NCI-H345 treated with DMSO at 0.1 percent for 48 hours (cell line): ENCODE data around the gene WNT3.

ENCODE experiments used
- DNase-seq: peaks from one replicate; lab custom pipeline; 2025; ENCODE audit not compliant: unreplicated experiment; lab: John Stamatoyannopoulos, UW

The WNT3 gene

DNA sequence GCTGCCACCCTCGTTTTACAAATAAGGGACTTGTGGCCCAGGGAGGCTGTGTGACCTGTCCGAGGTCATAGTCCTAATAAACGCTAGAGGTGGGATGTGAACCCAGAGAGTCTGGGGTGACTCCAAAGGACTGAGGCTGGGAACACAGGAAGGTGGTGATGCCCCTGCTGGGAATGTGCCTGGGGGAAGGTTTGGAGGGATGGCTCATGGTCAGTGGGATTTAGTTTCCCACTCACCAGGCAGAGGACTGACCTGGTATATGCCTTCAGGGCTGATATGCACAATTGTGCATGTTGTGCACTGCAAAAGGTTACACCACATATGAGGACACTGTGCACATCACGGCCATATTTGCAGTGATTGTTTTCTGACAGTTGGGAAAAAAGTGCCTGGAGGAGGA lies 19.0 kb upstream of the WNT3 start:
- DNase-seq: no peak

DNA sequence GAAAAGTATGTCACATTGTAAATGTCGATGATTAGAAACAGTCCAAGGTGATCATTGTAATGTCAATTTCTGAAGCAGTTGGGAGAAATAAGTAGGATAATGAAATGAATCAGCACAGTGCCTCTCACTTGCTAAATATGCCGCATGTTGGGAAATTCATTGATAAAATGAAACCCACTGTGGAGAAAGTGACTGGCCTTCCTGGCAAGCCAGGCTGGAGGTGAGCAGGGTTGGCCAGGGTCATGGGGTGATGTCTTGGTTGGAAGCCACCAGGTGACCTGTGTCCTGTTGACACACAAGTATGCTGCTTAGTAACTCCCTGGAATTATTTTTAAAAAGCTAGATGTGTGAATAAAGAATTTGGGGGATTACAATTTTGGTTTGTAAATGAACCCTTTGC lies 18.0 kb upstream of the WNT3 start:
- DNase-seq: no peak

DNA sequence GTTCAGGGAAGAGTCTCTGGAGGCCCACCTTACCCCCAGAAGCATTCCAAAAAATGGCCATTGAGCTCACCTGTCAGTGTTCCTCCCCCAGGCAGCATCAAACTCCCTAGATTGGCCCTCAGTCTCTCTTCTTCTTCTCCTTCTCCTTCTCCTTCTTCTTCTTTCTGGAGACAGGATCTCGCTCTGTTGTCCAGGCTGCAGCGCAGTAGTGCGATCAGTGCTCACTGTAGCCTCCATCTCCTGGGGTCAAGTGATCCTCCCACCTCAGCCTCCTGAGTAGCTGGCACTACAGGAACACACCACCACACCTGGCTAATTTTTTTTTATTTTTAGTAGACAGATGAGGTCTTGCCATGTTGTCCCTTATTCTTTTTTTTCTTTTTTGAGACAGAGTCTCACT lies 16.4 kb upstream of the WNT3 start:
- no peak for DNase-seq

DNA sequence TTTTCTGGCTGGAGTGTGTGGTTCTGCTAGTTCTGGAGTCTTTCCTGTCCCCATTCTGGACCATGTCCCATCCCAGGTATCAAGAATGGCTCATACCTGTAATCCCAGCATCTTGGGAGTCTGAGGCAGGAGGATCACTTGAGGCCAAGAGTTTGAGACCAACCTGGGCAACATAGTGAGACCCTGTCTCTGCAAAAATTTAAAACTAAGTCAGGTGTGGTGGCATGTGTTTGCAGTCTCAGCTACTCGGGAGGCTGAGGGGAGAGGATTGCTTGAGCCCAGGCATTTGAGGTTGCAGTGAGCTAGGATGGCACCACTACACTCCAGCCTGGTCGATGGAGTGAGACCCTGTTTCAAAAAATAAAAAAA lies 15.3 kb upstream of the WNT3 start:
- DNase-seq: no peak

DNA sequence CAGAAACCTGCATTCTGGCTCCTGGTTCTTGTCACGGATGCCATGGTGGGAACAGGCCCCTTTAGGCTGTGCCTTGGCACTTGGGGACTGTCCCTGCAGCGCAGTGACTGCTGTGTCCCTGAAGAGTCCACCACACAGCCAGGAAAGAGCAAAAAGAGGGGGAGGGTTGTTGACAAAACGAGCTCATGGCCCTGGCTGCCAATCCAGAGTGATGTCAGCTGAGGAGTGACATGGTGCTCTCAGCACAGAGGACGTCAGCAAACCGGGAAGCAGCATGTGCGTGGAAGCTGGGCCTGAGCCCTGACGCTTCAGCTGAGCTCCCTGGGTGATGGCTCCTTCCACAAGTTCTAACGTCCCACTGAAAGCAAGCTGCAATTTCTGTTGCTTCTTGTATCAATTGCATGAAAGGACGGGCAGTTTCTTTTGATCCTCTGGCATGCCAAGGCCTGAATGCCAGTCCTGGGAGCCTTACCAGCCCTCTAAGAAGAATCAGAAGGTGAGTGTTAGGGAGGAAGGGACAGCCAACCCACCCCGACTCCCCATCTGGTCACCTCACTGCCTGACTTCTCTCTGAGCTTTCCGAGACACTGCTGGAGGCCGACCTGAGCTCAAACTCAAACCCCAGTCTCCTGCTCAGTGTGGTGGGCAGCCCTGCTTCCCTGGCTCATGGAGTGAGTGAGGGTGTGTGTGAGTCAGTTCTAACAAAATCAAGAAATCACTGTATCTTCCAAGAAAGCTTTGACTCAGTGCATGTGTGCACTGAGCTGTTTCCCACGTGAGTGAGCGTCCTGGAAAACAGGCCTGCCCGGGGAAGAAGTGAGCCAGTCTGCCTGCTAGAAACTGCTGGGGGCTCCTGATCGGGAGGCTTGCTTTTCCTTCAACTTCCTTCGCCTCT lies 14.7 kb upstream of the WNT3 start:
- no peak for DNase-seq

DNA sequence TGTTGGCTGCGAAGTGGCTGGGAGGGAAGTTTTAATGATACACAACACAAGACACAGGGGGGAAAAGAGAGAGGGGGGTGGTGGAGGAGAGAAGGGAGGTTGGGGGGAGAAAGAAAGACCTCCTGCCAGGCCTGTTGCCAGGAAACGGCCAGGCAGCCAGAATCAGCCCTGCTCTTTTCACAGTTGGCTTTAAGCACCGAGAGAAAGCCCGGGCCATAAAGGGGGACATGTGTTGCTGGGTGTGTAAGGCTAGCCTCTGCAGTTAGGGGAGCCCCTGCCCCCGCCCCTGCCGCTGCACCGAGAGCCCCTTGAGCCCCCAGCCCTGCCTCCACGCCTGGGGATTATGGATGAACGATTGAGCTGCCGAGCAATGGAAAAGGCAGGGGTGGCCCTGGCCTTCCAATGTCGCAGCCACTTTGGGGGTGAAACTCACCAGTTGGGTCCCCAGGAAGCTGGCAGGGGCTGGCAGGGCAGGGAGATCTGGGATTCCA lies 13.9 kb upstream of the WNT3 start:
- no peak for DNase-seq

DNA sequence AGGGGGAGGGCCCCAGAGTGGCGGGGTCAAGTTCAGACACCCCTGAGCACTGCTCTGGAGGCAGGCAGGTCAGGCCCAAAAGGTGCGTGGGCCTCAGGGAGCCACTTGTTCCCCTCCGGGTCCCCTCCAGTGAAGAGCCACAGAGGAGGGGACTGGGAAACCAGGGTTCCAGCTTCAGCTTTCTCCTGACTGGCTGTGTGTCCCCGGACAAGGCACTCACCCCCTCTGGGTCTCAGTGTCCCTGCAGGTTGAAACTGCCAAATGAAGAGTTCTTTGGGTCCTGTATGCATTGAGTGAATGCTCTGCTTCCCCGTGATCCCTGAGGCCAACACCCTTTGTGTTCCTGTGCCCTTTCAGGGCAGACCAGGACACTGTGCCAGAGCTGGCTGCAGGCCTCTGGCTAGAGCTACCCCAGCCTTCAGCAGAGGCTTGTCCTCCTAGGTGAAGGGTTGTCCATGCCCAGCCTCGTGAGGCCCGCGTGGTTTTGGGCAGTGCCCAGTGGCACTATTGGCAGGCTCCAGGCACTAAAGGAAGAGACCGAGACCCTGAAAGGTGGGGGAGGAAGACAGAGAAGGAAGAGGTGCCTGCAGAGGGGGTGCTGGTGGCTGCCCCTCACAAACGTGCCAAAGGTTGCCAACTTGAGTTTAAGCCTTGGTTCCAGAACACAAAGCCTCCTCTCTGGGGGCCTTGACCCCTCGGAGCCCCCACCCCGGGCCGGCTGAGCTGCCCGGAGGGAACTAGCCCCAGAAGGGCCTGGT lies 13.3 kb upstream of the WNT3 start:
- DNase-seq: no peak

DNA sequence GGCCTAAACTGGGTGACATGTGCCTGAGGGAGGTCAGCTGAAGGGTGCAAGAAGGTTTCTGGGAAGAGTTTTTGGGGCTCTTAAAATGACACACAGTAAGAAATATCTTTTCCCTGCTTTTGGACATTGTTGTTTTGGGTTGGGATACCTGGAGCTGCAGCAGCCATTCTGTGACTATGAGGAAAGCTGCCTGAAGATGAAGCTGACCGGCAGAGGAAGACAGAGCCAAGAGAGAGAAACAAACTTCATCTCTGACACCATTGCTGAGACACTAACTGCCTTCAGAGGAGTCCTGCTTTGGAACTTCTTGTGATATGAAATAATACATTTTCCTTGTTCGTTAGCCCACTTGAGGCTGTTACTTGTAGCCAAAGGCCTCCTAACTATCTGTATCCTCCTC lies 8.8 kb upstream of the WNT3 start:
- no peak for DNase-seq

DNA sequence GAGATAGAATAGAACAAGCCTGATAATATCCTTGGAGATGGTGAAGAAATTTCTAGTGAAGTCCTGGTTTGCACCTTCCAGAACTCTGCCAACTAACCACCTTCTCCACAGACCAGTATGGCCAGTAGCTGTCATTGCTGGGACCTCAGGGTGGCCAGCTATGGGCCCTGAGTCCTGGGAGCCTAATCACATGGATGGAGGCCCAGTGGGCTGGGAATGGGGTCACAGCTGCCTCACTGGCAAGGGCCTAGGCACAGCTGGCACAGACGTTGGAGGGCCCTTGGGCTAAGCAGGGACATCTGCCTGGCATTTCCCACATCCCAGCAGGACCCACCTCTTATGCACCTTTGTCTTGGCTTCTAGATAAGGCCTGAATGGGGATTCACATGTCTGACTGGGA lies 7.6 kb upstream of the WNT3 start:
- DNase-seq: no peak

DNA sequence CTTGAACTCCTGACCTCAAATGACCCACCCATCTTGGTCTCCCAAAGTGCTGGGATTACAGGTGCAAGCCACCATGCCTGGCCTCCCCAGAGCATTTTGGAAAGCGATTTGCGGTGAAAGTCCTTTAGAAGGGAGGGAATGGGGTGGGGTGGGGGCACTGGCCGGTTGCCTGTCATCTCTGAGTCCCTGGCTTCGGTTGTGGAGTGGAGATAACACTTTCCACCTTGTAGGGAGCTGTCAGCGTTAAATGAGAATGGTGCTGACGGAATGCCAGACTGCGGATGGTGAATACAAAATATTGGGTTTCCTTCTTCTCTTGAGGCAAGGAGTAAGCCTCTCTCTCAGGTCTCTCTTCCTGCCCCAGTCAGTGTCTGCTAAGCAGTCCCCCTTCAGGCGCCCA lies 5.2 kb upstream of the WNT3 start:
- DNase-seq: no peak

DNA sequence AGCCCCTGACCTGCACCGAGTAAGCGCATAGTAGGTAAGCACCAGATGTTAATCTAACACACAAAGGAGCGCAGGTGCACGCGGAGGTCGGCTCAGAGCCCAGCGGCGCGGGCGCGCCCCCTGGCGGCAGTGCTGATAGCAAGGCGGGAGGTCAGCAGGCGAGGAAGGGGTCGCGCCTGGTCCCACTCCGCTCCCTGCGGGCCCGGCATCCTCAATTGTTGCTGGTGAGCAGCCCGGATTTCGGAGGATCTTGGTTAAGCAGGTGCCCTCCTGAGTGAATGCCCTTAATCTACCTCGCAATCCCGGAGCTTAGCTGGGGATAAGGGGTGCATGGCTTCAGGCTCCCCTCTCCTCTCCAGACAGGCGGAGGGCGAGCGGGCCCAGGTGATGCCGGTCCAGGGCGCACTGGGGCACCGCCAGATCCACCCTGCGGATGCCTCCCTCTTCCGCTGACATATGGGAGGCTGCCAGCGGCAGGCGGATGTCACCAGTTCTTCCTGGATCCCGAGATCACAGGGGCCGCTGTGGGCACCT lies 4.0 kb upstream of the WNT3 start:
- no peak for DNase-seq

DNA sequence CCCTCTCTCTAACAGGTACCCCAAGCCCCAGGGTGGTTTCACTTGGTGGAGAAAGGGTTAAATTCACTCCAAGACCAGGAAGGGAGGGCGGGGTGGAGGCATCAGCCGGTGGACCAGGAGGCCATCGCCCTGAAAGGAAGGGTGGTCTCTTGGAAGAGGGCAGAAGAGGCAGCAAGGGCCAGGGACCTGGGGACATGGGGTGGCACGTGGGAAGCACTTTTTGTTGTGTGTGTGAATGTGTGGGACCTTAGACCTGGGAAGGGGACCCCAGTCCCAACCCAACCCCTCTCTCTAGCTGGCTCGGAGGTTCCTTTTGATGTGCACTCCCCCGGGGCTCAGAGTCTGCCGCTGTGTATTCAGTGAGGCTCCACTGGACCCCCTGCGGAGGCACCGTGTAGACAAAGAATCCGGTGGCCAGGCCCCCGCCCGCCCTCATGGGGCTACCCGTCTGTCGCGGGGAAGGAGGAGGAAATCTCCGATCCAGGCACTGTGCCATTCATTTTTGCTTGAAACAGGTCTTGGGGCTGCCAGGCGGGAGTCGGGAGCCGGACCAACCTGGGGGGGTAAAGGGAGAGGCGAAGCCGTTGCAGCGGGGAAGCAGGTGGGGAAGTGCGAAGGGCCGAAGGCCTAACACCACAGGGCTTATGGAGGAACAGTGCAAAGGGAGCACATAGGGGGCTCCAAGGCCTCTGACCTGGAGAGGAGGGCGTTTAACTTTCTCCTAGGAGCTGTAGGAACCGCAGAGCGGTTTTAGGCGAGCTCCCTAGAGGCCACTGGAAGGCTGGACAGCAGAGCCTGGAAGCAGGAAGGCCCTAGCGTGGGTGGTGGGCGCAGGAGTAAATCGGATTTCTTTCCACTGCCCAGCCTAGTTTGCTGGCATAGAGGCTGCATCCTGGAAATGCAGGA lies 3.2 kb upstream of the WNT3 start:
- DNase-seq: no peak

DNA sequence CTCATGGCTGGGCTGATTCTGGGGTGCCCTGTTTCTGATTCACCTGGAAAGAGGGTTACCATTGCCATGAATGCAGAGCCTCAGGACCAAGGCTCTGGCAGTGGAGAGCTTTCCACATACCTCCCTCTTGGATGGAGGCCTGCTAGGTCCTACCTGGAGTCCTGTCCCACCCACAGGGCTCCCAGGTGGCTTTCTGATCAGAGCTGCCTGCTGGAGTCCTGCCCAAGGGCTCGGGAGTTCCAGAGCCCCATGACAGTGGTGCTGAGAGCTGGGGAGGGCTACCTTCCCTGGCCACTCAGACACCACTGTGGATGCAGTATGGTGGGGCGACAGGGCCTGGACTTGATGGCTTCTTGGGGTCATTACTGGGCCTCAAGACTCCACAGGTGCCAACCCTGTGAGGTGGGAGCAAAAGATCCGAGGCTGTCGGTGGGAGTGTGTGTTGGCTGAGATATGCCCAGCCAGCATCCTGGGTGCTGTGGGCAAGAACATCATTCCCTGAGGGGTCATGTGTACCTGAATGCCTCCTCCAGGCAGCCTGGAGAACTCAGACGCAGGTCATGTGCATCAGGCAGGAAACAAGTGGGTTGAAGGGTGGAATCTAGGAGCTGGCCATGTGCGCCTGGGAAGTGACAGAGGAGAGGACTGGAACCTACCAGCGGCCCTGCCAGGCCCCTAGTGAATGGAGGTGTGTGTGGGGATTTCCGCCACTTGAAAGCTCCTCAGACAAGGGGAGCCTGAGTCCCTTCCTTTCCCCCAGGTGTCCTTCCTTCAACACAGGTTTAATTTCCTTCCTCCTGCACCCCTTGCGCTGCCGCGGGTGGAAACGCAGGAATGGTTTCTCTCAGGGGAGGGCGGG lies 2.3 kb upstream of the WNT3 start:
- DNase-seq: no peak

DNA sequence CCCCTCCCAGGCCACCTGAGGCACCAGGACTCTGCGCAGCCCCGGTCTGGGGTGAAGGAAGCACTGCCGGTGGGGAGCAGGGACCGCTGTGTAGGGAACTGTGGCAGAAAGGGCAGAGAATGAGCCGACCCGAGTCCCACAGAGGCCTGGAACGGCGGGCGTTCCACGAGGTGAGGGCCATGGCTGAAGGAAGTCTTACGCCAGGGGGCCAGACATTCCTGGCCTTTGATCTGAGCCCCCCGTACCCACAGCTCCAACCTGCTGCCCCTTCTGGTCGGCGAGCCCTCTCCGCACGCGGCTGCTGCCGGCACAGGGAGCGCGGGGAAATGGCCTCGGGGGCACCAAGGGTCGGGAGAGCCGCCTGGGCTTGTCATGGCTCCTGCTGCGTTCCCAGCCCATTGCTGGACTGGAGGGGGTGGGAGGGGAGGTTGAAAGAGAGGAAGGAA lies 1.4 kb upstream of the WNT3 start:
- no peak for DNase-seq

DNA sequence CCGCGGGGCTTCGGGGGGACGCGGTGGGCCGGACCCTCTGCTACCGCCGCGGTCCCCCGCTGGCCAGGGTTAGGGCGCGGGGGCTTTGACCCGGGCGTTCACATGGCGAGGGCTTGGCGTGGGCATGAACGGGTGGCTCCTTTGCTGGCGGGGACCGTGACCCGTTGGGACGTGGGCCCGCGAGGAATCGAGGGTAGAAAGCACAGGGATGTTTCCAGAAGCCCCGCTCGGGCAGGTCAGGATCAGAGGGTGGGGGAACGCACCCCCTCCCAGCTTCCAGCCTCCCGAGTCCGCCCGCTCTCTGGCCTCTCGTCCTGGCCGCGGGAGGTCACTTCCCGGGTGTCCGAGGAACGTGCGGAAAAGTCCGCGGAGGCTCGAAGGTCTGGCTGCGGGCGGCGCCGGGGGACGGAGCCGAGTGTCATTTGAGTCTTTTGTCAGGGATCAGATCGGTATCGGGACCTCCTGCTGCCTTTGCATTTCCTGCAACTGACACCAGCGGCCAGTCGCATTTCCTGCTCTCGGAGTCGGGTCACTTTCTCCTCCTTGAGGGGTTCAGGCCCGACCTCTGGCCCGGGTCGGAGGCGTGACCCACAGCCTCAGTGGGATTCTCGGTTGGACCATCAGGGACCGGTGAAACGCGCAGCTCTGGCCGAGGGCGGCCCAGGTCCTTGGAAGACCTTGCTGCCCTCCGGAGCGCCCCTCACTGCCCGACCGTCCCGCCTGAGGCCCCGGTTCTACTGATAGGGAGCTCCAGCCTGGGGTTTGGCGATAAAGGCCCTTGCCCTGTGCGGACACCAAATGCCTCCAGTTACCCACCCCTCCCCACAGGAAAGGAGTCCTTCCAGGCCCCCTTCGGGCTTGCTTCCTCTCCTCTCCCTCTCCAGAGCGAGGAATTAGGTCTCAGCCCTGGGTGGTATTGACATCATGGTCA lies 702 bp upstream of the WNT3 start:
- DNase-seq: no peak

DNA sequence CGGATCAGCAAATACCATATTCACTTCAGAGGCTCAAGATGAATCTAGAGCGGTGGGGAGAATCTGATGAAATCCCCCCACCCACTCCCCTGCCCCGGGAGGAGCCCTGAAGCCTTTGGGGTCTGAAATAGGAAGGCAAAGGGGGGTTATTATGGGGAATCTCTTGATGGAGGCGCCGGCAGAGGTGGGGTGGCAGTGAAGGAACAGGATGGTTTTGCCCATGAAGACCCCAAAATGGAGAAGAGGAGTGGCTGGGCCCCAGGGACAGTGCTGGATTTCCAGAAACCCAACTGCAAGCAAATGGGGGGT lies 637 bp downstream of the WNT3 start:
- no peak for DNase-seq

DNA sequence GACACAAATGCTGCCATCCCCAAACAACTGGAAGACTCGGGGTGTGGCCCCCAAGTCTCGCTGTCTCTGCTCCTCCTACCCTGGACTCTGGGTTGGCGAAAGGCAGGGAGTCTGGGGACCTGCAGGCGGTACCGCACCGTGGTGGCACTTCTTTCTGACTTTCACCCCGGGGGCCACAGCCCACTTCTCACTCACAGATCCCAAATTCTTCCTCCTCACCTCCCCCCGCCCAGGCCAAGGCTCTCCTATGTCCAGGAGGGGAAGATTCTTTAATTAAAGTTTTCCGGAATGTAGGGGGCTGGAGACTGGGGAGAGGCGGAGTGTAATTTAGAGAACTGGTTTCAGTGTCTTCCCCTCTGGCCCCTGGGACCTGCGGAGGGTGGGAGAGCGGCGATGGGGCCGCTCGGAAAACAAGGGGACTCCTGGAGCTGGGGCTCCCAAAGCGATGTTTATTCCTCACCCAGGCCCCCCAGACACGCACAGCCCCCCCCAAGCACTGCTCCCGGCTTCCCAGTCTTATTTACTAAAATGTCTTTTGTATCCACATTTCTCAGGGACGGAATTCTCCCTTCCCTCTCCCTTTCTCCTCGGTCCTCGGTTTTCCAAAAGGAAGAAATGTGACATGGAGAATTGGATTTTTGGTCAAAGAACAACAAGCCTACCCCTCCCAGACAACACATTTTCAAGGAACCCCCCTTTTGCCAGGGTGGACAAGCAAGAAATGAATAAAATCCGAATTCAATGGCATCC lies 1.2 kb downstream of the WNT3 start:
- no peak for DNase-seq
